ENCODE results near the gene PVALB. TPM values are rescaled to one million over a fixed set of nuclear protein-coding genes. Genes with fewer than 3 reads are reported as not detected.

Gene PVALB
- total and polyA plus RNA-seq, 11 donors = not detected

DNA sequence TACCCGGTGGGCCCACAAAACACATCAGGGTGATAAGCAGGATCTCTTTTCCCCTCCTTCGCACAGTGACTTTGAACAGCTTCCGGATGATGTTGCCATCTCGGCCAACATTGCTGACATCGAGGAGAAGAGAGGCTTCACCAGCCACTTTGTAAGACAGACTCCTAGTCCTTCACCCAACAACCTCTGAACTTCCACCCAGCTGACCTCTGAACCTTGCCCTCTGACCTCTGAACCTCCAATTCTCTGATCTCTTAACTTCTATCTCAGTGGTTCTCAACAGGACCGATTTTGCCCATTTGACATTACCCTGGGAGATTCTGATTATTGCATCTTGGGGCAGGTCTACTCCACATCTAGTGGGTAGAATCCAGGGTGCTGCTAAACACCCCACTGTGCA lies 47.1 kb upstream of the PVALB start:
- H3K36me3 ChIP-seq = peaks cover 0 to 25% (median 0%) of the 10 kb centered on the region in 9 donors
- DNase-seq (no peak), ATAC-seq (no peak)
- no peak overlapping the region for H3K4me3 ChIP-seq
- H3K4me1 ChIP-seq = peaks cover 0 to 50% (median 0%) of the 10 kb centered on the region in 12 donors
- peaks cover 0 to 21% (median 0%) of the 10 kb centered on the region in 9 donors for H3K27me3 ChIP-seq
- no peak for TF ChIP-seq CTCF (IDR thresholded peaks at IDR 0.05)
- no peak for TF ChIP-seq POLR2A (IDR thresholded peaks at IDR 0.05)
- 89 to 92% (median 89%) methylated on average over 6 of the region's 6 CpGs for WGBS, 4 donors
- H3K27ac ChIP-seq = peak overlapping the region in 1 of 12 donors; percentile 95
- no peaks in the 10 kb centered on the region for H3K9me3 ChIP-seq
- intact Hi-C loops (cut with DNase I) = loop anchor here in 1 of 10 donors (5.0 kb wide), 1 partner anchor 108 kb away; no protein-coding TSS in a partner anchor

- Histone ChIP-seq H3K4me1 (peaks cover 0 to 55% (median 0%) of the 10 kb centered on the region in 12 donors), H3K27me3 (peaks cover 0 to 14% (median 0%) of the 10 kb centered on the region in 9 donors), H3K27ac (peak overlapping the region in 2 of 12 donors; percentile 19 to 95), H3K4me3 (no peak overlapping the region), H3K36me3 (peaks cover 0 to 20% (median 0%) of the 10 kb centered on the region in 9 donors), H3K9me3 (no peaks in the 10 kb centered on the region)
- 67 to 78% (median 73%) methylated on average over 10 to 11 of the region's 11 CpGs for WGBS, 4 donors
- no peak for ATAC-seq
- DNase-seq = no peak
- TF ChIP-seq CTCF (IDR thresholded peaks at IDR 0.05) (no peak), POLR2A (IDR thresholded peaks at IDR 0.05) (no peak)
- intact Hi-C loops (cut with DNase I) = loop anchor here in 1 of 10 donors (5.0 kb wide), 1 partner anchor 109 kb away; no protein-coding TSS in a partner anchor
These were observed 46.4 kb upstream of the PVALB start for GRCh38 chr22:36863281-36863680.

DNA sequence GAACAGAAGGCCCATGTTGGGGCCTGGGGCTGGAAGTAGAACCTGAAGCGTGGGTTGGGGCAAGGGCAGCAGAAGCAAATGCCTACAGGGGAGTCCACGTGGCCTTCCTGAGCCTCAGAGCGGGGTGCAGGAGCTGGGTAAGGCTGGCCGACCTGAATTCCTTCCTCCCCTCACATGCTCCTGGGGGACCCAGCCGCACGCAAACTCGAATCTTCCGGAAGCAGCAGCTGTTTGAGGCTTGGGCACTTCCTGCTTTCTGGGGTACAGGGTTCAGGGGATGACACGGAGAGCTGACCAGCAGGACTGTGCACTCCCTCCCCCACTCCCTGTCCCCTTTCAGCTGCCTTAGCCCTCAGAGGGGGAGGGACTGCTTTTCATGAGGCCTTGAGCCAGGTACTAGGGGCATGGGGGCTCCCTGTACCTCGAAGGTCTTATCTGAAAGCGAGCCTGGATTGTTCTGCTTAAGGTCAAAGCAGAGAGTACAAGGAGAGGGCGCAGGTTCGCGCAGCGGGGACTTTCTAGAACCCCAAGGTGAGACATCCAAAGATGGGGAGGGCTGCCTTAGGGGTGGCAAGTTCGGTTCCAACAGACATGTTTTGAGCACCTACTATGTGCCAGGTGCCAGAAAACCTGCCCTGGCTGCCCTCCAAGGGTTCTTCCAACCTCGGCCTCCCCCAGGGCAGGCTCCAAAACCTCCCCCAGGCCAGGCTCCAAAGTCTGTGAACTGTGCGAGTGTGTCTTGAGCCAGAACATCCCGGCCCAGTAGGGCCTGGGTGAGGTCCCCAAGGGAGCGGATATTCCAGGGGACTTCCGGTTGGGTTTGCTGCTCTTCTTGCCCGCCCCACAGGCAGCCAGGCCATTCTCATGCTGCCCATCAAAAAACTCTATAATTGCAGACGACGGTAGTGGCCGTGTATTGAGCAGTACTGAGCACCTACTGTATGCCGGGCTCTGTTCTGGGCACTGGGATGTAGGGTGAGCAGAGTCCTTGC lies 45.7 kb upstream of the PVALB start:
- peaks cover 0 to 16% (median 0%) of the 10 kb centered on the region in 9 donors for H3K36me3 ChIP-seq
- 72 to 80% (median 73%) methylated on average over 18 to 26 of the region's 26 CpGs for WGBS, 4 donors
- intact Hi-C loops (cut with DNase I) = loop anchor here in 1 of 10 donors (5.0 kb wide), 1 partner anchor 110 kb away; no protein-coding TSS in a partner anchor
- peak overlapping the region in 5 of 12 donors; percentile 22 to 95 (median 62) for H3K27ac ChIP-seq
- ATAC-seq (peak in 3 of 4 donors; percentile 40 to 74 (median 56)), DNase-seq (peak; percentile 41 to 77 (median 44))
- peak overlapping the region in 6 of 12 donors; percentile 2 to 63 (median 35) for H3K4me3 ChIP-seq
- H3K9me3 ChIP-seq = no peaks in the 10 kb centered on the region
- H3K27me3 ChIP-seq = peaks cover 0 to 10% (median 0%) of the 10 kb centered on the region in 9 donors
- H3K4me1 ChIP-seq = peaks cover 0 to 55% (median 0%) of the 10 kb centered on the region in 12 donors
- TF ChIP-seq POLR2A (IDR thresholded peaks at IDR 0.05) (no peak), CTCF (IDR thresholded peaks at IDR 0.05) (no peak)

Data from heart left ventricle (tissue), 16 donors.